GM18502 (cell line): Measurements from ENCODE around the gene GFRA1.
"Not testable (repeated sequence)": the region's sequence is repeated elsewhere in the genome, so short reads cannot be mapped to it uniquely, and the experiment has no call there.

Source experiments
- ATAC-seq: cut with Tn5 transposase; IDR thresholded peaks from one replicate; pipeline ENCODE4 v1.9.1; 2021; ENCODE audit warnings: mild to moderate bottlenecking; ENCODE audit not compliant: unreplicated experiment, poor library complexity

GFRA1 gene

DNA sequence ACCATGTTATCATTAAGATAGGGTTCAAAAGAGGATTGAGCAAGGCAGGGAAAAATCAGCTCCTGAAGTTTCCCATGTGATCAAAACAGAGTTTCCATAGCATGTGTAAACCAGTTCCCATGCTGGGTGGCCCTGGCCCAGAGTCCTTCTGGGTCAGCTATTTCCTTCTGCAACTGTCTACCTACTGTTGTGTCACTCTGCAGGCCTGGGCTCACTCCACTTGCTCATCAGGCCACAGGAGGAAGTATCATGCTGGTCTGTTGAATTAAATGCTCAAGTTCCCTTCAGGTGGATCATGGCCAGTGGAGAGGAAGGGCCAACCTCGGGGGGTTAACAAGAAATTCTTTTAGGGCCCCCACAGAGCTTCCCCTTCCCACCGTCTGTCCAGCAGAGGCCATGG is 104.7 kb downstream of the GFRA1 start:
- no peak for ATAC-seq

DNA sequence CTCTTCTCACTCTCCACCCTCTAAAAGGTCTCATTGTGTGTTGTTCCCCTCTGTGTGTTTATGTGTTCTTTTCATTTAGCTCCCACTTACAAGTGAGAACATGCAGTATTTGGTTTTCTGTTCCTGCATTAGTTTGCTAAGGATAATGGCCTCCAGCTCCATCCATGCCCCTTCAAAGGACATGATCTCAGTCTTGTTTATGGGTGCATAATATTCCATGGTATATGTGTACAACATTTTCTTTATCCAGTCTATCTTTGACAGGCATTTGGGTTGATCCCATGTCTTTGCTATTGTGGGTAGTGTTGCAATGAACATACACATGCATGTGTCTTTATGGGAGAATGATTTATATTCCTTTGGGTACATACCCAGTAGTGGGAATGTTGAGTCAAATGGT is 107.1 kb downstream of the GFRA1 start:
- ATAC-seq, result not testable (repeated sequence)

DNA sequence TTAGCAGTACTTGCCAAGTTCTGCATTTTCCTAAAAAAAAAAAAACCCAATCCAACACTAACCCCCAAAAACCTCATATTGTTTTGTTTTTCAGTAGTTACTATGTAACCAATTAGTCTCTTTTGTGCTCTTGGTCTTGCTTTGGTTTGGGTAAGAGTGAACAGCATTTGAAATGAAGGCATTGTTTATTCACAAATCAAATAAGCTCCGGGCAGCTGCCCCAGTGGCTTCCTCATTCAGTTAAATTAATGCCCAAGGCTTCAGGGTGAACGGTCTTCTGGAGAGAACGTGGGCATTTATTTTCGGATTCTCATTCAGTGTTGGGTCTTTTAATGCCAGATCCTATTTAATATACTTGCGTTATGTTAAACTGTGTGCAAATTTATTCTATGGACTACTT is 108.7 kb downstream of the GFRA1 start:
- ATAC-seq, result no peak

DNA sequence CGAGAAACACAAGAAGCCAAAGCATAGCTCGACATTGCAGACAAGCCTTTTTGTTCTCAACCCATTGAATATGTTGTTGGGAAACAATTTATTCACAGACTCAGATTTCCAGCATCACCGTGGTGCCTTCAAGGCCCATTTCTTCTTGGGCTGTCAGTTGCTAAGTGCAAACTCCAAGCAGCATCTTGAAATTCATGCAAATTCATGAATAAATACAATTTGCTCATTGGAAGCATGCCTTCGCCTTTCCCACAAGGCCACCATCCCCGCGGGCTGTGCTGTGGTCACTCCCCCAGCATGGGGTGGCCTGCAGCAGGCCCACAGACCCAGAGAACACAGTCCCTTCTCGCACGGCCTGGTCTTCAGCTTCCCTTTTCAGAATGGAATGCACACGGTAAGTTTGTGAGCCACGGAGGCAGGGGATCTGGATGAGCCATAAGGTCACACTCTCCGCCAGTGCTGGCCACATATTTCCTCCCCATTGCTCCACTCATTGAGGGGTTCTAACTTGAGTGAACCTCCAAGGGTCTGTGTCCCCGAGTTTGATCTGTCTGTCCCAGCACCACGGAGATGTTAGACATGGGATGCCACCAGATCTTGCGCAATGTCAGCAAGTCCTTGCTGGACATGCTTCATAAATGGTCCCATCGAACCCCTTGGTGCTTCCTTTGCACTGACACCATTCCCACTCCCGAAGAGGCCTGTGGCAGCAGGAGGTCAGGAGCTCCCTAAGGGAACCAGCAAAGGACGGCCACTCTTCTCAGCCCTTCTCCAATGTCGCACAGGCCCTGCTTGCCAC is 109.5 kb downstream of the GFRA1 start:
- ATAC-seq, result no peak

DNA sequence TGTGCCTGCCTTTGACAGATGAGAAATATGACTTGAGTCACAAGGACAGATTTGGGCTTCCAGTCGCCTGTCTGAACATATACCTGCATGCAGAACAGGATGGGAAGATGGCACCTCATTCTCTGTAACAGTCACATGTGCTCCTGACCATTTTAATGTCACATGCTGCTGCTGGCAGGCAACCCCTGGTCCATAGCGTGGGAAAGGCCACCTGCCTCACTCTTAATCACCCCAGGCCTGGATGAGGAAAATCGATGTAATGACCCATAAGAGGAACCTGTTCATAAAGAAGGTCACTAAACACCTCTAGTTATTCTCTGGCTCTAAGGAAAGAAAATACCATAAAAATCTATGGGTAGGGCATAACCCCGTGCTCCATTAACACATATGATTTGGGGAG is 110.2 kb downstream of the GFRA1 start:
- ATAC-seq, result no peak

DNA sequence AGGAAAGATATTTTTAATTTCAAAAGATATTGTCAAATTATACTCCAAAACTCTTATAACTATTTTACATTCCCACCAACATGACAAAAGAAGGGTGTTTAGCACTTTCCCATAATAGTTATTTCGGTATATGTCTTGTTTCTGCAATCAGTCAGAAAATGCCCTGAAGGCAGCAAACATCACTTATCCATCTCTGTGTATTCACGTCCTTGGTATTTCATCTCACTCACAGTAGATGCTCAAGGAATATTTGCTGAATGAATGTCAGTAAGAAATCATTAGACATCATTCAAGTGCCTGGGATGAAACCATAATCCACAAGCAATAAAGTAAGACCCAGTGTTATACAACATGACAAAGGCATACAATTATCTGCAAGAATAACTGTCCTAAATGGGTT is 112.7 kb downstream of the GFRA1 start:
- no peak for ATAC-seq

DNA sequence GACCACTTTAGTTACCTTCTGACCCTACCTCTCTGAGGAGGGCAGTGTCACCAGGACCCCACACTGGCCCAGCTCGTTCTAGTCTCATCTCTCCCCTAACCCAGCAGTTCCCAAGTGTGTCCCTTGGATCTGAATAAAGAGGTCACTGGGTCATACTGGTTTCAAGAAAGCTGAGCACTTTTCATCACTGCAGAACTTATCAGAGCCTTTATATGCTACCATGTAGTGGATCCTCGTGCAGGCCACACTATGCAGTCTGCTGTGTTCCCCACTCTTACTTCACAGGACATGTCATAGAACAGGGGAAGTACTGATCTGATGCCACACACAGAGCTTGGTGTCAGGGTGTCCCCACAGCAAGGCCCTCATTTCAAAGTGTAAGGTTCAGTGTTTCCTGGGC is 113.8 kb downstream of the GFRA1 start:
- no peak for ATAC-seq

DNA sequence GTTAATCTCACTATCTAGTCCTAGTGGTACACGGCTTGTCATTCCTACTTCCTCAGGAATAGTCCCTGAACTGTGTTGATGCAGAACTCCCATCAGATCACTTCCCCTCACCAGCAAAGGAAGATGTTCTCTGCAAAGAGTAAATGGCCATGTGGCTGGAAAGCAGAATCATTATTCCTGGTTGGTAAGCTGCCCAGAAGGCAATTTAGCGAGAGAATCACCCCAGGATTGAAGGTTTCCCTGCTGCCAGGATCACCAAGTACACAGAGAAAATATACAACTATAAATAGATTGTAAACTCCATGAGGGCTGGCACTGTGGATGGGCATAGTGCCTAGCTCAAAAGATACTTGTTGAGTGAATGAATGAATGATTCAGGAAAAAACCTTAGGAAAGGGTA is 115.0 kb downstream of the GFRA1 start:
- ATAC-seq, result no peak

DNA sequence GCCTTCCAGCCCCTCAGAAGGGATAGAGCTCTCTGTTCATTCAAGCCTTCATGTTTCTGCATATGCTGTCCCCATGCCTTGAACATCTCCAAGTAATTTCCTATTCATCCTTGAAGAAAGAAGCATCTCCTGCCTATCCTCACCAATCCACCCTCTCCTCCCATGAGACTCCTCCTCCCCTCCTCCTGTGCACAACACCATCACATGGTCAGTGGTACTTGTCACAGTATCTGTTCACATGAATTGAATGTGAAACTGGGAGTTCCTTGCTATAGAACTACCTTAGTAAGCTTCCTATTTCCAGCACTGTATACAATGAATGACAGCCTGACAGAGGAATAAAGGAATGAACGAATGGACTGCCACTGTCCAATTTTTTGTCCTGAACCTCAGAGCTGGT is 115.5 kb downstream of the GFRA1 start:
- ATAC-seq, result no peak

DNA sequence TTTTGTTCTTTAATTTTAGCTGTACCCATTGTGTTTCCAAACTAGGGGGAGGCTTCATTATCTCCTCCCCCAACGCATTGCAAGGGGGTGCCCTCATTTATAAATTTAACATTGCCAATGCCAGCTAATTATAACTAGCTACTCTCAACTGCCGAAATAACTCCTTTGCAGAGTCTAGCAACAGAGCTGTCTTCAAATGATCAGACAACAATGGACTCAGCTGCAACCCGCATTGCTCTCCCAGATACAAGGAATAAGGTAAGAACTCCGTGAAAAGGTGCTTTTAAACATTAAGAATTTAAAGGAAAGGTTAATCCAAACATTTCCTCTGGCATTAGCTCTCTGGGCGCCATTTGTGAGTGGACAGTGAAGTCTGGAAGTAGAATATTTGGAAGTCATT is 116.2 kb downstream of the GFRA1 start:
- no peak for ATAC-seq

DNA sequence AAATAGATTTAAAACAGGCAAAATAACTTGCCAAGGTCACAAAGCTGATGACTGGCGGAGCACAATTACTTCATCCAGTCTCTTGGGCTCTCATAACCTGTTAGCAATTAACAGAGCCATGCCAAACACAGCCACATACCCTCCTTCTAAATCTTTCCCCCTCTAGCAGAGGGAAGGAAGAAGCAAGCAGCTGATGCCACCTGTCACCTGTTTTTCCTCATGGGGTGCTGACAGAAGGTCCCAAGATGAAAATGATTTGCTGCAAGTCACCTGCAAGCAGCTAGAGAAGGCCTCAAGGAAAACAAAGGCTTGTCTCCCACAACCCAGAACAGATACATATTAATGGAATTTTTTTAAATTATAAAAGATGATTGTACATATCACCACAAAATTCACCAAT is 117.8 kb downstream of the GFRA1 start:
- ATAC-seq, result no peak

DNA sequence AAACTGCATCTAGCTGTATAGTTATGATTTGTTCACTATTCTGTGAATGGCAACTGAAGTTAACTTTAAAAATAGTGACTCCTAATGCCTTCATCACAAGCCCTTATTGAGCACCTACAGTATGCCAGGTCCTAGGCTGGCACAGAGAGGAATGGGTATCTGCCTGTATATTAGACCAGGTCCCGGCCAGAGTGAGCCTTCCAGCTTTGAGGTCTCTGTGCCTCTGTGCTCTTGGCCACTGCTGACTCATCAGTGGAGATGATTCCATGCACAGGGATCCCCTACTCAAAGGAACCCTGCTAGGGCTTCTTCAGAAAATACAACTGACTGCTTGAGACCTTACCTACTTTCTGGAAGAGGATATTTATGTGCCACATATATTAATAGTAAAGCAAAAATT is 118.4 kb downstream of the GFRA1 start:
- ATAC-seq, result no peak

DNA sequence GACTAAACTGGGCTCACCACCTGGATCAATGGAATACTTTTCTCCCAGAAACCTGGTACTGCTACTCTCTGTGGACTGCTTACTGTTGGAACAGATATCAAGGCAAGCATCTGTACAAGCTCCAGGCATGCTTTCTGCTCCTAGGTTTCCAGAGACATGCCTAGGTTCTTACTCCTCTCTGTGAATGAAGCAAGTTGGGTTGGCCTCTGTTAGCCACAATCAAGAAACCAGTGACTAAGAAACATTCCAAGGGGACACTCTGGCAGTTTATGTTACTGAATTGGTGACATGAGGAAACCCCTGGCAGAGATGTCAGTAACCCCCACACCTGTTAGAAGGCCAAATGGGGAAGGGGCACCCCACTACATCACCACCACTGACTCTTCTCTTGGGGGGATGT is 121.9 kb downstream of the GFRA1 start:
- no peak for ATAC-seq

DNA sequence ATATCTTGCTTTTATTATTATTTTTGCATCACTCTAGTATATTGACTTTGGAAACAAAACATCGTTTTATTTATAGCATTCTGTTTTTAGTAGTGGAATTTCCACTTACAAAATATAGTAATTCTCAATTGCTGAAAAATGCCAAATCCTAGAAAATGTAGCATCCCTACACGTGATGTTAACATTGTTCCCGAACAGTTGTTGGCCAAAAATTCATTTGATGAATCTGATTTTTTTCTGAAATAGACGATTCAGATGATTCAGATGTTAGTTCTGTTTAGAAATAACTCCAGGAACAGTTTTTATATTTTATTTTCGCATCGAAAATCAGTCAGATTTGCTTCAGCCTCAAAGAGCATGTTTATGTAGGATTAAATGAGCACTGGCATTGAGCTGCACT is 122.4 kb downstream of the GFRA1 start:
- ATAC-seq, result no peak

DNA sequence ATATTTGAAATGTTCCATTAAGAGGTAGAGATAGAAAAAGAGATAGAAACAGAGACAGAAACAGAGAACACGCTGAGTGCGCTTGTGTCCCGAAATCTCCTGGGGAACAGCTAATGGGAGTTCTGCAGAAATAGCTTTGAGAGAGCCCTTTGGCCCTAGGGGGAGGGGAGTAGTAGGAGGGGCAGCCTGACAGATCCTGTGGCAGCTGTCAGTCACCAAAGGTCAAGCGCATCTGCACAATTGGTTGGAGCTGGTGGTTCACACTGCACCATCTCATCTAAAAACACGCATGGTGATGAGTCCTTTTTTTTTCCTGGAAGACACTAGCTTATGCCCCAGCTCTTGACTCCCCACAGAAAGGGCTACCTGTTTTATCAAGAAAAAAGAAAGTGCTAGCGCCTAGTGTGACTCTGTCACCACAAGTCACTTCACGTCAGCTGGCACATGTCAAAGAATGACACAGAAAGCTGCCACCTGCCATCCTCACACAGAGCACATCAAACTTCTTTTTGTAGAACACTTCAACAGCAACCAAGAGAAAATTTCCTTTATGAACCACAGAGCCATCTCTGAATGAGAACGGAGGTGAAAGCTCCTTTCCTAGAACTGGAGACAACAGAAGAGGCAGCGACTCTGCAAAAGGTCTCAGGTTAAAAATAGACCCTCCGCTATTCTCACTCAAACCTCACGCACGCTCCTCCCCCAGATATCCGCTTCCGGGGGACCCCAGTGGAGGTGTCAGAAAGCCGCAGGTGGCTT is 125.7 kb downstream of the GFRA1 start:
- ATAC-seq, result peak; percentile 82

DNA sequence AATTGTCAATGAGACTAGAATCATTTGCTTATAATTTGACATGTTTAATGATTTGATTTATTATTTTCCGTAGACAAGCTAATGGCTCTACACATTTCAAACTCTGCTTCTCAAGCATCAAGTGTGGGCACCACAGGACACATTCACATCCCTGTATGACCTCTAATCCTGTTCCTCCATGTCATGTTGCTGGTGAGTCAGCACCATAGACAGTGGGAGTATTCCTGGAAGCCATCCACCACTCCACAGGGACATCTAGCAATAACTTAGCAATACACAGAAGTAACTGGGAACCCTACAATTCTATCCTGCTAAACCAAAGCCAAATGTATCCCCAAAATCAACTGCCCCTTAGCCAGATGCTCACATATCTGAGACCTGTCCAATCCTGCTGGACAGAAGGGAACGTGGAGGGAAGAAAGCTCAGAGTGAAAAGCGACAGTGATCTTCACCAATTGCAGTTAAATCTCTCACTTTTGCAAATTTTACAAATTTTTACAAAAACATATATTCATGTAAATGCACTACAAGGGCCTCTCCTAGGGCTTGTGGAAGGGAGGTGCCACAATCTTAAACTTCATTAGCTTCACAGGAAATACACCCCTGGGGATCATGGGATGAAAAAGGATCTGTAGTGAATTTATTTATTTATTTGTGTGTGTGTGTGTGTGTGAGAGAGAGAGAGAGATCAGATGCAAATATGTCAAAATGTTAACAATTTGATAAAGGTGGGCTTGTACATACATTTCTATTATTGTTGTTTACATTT is 126.5 kb downstream of the GFRA1 start:
- ATAC-seq, result no peak

DNA sequence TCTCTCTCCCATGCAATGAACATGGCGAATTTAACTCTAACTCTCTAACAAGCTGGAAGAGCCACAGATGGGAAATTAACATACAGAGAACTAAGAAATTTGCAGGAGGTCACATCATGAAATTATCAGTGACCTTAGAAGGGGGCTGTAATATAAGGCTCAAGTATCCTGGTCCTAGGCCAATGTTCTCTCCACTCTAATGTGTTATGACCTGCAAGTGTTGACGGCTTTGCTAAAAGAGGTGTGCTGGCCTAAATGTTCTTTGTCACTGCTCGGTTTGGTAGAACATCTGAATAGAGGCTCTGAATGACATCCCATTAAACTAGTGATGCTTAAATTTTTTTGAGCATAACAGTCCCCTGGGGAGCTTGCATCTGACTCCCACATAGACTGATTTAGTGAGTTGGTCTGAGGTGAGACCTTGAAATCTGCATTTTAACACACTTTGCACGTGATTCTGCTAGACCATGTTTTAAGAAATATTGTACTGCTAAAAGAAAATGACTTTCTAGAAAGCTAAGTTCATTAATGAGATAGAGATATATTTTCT is 129.3 kb downstream of the GFRA1 start:
- ATAC-seq, result no peak

DNA sequence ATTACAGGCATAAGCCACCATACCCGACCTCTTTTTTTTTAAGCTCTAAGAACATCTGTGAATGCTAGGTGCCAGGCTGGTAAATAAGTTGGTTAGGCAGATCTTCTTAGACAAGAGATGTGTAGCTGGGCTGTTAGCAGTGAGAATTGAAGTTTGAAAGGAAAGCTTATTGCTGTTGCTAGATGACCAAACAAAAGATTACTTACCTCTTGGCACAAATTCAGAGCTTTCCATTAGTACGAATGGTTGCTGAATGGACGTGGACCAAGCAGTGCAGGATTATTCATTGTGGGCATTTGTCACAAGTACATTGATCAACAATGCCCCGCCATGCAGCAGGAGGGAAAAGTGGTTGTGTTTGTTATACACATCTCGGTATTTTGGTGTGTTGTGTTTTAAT is 131.2 kb downstream of the GFRA1 start:
- no peak for ATAC-seq

DNA sequence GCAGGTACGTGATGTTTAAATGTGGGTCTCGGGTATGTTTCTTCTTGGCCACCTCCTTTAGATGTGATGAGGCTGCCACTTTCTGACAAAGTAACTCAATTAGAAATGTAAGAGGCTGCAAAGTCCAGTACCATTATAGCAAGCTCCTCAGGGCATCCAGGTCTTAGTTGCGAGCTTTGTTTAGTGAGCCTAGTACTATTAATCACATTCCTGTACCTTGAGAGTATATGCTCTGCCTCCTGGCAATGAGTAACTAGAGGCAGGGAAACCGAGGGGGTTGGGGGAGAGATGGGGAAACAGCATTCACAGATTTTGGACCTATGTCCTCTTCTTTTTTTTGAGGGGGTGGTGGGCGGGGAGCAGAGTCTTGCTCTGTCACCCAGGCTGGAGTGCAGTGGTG is 131.8 kb downstream of the GFRA1 start:
- ATAC-seq, result no peak

DNA sequence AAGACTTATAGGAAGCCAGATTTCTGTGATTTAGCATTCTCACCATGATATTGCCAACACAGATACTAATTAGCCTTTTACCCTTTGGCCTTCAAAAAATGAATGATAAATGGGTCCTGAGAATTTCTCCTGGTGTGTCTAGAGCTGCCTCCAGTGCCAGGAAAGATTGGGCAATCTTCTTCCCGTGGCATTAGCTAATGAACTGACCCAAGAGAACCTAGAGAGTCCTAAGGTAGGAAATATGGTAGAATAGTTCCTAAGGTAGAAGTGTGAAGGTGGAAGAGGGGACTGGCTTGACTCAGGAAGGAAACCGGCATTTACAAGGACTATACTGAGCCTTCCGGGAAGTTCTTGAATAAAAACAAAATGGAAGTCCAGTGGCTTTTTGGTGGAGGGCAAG is 133.1 kb downstream of the GFRA1 start:
- ATAC-seq, result no peak

DNA sequence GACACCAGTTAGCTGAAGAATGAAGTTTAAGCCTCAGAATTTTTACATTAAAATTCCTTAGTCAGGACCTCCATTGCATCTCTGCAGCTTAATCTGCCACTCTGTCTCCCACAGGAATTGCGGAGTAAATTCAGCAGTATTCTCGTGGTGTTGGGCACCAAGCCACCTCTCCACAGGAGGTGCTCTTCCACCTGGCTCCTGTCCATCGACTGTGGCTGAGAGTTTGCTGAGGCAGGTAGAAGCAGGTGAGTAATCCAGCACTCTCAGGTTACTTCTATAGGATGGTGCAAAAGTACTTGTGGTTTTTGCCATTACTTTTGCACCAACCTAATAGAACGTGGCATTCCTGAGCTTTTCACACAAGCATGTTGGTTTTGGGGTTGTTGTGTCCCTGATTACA is 134.1 kb downstream of the GFRA1 start:
- ATAC-seq, result no peak
